ENCODE measurements around the gene TRIM37.
A peak's percentile ranks its signal among the peaks of the same experiment; 100 is the strongest.

TRIM37 gene, protein sequence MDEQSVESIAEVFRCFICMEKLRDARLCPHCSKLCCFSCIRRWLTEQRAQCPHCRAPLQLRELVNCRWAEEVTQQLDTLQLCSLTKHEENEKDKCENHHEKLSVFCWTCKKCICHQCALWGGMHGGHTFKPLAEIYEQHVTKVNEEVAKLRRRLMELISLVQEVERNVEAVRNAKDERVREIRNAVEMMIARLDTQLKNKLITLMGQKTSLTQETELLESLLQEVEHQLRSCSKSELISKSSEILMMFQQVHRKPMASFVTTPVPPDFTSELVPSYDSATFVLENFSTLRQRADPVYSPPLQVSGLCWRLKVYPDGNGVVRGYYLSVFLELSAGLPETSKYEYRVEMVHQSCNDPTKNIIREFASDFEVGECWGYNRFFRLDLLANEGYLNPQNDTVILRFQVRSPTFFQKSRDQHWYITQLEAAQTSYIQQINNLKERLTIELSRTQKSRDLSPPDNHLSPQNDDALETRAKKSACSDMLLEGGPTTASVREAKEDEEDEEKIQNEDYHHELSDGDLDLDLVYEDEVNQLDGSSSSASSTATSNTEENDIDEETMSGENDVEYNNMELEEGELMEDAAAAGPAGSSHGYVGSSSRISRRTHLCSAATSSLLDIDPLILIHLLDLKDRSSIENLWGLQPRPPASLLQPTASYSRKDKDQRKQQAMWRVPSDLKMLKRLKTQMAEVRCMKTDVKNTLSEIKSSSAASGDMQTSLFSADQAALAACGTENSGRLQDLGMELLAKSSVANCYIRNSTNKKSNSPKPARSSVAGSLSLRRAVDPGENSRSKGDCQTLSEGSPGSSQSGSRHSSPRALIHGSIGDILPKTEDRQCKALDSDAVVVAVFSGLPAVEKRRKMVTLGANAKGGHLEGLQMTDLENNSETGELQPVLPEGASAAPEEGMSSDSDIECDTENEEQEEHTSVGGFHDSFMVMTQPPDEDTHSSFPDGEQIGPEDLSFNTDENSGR

DNA sequence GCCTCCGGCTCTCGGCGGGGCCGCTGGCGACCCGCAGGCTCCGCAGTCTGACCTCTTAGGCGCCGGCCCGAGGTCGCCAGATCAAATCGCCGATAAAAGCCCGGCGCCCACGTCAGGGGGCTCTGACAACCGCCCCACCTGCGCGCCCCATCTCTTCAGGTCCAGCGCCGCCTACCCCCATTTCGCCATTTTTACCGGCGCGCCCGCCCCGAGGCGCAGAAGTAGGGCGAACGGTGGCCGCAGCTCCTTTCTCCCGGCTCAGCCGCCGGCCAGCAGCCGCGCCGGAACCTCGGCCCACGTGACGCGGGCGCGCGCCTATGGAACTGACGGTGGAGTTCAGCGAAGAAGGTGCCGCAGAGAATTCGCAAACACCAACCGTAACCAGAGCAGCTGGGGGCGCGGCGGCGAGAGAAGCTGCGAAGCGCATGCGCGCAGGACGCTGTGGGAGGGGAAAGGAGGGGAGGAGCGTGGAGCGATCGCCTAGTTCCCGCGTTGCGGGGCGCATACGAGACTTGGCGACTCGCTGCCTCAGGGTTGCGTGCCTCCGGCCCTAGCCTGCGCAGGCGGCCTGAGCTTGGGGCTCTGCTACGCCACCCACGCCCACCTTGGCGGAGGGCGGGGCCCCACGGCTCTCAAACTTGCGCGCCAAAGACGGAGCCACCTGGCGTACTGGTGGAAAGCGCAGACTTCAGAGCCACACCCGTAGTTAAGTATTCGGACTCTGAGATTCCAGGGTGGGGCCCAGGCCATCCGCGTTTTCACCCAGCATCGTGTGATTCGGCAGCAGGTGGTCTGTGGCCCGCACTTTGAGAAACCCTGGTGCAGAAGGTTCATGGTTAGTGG is at the start of gene TRIM37:
Gene TRIM37 (minus strand): TSS at position 418 of the 843 bp plus-strand sequence. CDS start 419 bp downstream, outside the sequence.
- in situ Hi-C loops (cut with MboI; ENCODE audit: low pct_unique_long_range_greater_than_20kb, low sequenced_read_pairs, unreplicated experiment), result no loop called here
- TF ChIP-seq, protein P1, sequence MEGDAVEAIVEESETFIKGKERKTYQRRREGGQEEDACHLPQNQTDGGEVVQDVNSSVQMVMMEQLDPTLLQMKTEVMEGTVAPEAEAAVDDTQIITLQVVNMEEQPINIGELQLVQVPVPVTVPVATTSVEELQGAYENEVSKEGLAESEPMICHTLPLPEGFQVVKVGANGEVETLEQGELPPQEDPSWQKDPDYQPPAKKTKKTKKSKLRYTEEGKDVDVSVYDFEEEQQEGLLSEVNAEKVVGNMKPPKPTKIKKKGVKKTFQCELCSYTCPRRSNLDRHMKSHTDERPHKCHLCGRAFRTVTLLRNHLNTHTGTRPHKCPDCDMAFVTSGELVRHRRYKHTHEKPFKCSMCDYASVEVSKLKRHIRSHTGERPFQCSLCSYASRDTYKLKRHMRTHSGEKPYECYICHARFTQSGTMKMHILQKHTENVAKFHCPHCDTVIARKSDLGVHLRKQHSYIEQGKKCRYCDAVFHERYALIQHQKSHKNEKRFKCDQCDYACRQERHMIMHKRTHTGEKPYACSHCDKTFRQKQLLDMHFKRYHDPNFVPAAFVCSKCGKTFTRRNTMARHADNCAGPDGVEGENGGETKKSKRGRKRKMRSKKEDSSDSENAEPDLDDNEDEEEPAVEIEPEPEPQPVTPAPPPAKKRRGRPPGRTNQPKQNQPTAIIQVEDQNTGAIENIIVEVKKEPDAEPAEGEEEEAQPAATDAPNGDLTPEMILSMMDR (IDR thresholded peaks at IDR 0.05; ENCODE audit: extremely low read depth, insufficient read depth, missing control alignments), result peak; percentile 20
- DNase-seq (ENCODE audit: low spot score), result peak; percentile 98

DNA sequence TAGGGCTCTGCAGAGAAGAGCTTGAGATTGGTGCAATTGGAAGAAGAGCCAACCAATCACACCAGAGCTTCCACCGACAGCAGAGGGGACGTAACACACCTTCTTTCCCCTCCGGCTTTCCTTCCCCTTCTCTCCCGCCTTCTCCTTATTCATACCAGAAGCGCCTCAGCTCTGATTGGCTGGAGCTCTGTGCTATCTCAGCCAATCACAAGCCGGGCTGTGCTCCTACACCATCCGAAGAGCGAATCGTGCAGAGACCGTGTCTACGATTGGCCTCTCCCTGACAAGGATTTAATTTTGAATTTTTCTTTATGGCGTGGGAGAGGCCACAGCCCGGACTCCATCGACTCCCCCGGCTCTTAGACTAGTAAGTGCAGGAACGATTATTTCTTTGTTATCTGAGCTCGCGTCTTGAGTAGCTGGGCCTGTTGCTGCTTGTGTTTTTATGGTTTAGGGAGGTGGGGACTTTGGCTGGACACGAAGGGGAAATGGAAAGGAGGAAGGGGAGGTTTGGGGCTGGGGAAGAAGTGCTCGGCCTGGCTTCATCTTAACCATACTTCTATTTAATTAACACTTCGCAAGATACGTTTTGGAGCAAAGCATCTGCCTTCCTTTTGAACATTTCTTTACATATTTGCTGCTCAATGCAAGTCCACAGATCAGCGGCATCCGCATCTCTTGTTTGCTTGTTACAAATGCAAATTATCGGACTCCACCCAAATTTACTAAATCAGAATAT is 48.9 kb upstream of the TRIM37 start, which contains the start of gene PRR11:
Gene PRR11 (plus strand): TSS at position 308 of the 739 bp plus-strand sequence. CDS start 14,007 bp downstream, outside the sequence.
- in situ Hi-C loops (cut with MboI; ENCODE audit: low pct_unique_long_range_greater_than_20kb, low sequenced_read_pairs, unreplicated experiment), result no loop called here
- peak; percentile 87 for DNase-seq (ENCODE audit: low spot score)

DNA sequence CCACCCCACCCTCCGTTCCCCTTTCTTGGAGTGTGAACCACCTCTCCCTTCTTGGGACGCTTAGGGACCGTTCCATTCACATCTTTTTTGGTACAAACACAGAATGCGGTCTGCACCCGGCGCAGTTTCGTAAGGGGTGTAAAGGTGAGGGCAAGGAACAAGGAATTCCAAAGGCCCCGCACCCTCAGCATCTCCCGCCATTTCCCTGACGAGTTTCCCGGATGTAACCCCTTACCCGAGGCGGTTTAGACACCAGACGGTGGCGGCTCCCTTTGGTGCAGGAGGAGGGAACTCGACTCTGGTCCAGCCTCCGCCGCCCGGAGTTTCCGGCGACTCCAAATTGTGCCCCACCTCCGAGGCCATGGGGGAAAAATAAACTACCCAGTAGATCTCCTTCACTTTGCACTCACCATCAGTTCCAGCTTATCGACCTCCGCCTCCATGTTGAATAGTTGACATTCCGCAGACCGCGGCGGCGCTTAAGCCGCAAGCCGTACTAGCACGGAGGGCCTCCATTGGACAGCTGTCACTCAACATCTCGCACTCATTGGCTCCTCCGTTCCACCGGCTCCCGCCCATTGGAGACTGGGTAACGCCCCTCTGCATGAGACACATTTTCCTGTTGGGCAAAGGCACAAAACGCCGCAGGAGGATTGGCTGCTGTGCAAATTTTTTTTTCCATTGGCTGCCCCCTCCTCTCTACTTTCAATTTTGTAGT is 48.2 kb upstream of the TRIM37 start, which contains the start of gene SKA2:
Gene SKA2 (minus strand): TSS at position 466 of the 718 bp plus-strand sequence. CDS start 23 bp downstream, at position 443.
- TF ChIP-seq, protein P1 (IDR thresholded peaks at IDR 0.05; ENCODE audit: extremely low read depth, insufficient read depth, missing control alignments), result no peak
- in situ Hi-C loops (cut with MboI; ENCODE audit: low pct_unique_long_range_greater_than_20kb, low sequenced_read_pairs, unreplicated experiment), result no loop called here
- DNase-seq (ENCODE audit: low spot score), result peak; percentile 85

More for the DNA sequence above, 48.9 kb upstream of the TRIM37 start, which contains the start of gene PRR11:
- TF ChIP-seq, protein P1 (IDR thresholded peaks at IDR 0.05; ENCODE audit: extremely low read depth, insufficient read depth, missing control alignments), result no peak

DNA sequence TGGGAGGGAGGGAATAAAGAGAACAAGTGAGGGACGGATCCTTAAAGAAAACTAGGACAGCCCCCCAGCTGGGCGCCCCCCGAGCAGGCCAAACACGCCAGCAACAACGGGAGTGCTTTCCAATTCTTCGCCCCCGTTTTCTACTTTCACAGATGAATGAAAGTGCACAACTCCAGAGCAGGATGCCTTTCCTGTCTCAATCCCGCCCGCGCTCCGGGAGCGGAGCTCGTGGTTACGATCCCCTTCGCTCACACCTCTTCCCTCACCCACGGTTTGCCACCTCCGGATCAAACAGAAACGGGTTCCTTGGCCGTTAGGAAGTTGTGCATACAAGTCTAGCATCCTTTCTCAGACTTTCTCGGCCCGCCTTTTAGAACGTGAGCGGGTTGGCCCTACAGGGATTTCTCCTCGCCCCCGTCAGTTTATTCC is 47.6 kb upstream of the TRIM37 start:
- in situ Hi-C loops (cut with MboI; ENCODE audit: low pct_unique_long_range_greater_than_20kb, low sequenced_read_pairs, unreplicated experiment), result no loop called here
- TF ChIP-seq, protein P1 (IDR thresholded peaks at IDR 0.05; ENCODE audit: extremely low read depth, insufficient read depth, missing control alignments), result no peak
- no peak for DNase-seq (ENCODE audit: low spot score)

DNA sequence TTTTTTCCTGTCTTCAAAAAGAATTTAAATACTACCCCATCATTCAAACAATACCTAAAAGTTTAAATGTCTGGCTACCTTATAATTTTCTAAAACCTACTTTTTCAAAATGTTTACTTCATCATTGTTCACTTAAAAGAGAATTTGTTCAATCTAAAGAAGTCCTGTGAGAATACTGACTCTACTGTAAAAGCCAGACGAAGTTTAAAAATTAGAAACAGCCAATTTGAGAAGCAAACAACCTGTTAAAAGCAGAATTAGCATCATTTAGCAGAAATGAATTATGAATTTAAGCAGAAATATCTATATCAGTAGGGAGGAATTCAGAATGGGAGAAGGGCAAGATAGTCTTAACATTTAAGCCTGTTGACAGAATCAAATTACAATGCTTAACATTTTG is 46.2 kb upstream of the TRIM37 start:
- in situ Hi-C loops (cut with MboI; ENCODE audit: low pct_unique_long_range_greater_than_20kb, low sequenced_read_pairs, unreplicated experiment), result no loop called here
- TF ChIP-seq, protein P1 (IDR thresholded peaks at IDR 0.05; ENCODE audit: extremely low read depth, insufficient read depth, missing control alignments), result no peak
- DNase-seq (ENCODE audit: low spot score), result no peak
